Measurements from ENCODE around the gene ARMH4. TPM values are rescaled to one million over a fixed set of nuclear protein-coding genes. Genes with fewer than 3 reads are reported as not detected.
"Not testable (repeated sequence)": the region's sequence is repeated elsewhere in the genome, so short reads cannot be mapped to it uniquely, and the experiment has no call there.

The ARMH4 gene
- total RNA-seq, 2 donors from 2014 or later = 2.4 to 45.1 TPM

DNA sequence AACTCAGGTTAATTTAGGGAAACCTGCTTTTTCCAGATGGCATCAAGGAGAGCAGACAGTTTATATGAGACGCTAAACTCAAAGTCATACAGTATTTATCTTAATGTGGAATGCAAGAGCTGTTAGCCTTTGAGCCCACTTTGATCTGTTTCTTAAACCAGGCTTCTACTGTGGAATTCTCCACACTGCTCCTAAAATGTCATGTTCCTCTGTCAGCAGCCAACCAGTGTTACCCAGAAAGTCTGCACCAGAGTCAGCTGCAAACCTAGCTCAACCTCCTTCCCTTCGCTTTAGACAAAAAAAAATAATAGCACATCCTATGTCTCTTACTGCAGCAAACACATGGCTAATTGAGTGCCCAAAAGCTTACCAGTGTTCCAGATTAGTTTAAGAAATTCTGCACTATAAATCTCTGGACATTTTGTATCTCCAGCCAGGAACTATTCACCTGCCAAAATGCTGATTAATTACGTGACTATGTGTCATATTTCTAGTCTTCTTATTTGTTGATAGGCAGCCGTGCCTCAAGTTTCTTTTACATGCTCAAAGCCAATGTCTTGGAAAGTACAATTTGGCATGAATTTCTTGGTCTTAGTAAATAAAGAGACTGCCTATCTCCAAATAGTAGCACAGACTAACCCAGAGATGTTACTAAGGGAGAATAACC, 21.8 kb downstream of the ARMH4 start:
- Histone ChIP-seq H3K36me3 (no peaks in the 10 kb centered on the region), H3K9me3 (no peaks in the 10 kb centered on the region), H3K27me3 (replicated peaks; ENCODE audit: insufficient read depth) (no peaks in the 10 kb centered on the region), H3K27ac (no peak overlapping the region), H3K4me3 (no peak overlapping the region), H3K4me1 (replicated peaks) (no peaks in the 10 kb centered on the region)
- intact Hi-C loops (cut with DNase I) = no loop called here
- WGBS = 68% methylated on average over 4 of the region's 4 CpGs
- no peak for DNase-seq (ENCODE audit: low spot score)
- TF ChIP-seq, protein P1, sequence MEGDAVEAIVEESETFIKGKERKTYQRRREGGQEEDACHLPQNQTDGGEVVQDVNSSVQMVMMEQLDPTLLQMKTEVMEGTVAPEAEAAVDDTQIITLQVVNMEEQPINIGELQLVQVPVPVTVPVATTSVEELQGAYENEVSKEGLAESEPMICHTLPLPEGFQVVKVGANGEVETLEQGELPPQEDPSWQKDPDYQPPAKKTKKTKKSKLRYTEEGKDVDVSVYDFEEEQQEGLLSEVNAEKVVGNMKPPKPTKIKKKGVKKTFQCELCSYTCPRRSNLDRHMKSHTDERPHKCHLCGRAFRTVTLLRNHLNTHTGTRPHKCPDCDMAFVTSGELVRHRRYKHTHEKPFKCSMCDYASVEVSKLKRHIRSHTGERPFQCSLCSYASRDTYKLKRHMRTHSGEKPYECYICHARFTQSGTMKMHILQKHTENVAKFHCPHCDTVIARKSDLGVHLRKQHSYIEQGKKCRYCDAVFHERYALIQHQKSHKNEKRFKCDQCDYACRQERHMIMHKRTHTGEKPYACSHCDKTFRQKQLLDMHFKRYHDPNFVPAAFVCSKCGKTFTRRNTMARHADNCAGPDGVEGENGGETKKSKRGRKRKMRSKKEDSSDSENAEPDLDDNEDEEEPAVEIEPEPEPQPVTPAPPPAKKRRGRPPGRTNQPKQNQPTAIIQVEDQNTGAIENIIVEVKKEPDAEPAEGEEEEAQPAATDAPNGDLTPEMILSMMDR (IDR thresholded peaks at IDR 0.05) = no peak
- no peak for TF ChIP-seq POLR2A (IDR thresholded peaks at IDR 0.05)
- no peak for TF ChIP-seq POLR2AphosphoS5 (IDR thresholded peaks at IDR 0.05)

DNA sequence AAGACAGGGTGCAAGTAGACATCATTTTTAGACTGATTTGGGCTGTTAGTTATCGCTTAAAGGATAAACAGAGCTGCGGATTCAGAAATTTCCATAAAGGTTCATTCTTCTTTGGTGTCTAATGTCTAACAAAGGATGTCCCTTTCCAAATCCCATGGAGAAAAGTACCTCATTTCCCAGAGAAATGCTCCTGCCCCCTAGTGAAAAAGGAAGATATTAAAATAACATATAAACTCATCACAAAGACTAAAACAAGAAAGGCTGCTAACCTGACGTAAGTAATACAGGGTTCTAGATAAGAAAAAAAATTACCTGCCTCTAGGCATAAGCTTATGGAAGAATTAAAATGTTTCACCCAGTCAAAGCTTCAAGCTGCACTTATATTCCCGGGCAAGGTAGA, 22.8 kb downstream of the ARMH4 start:
- intact Hi-C loops (cut with DNase I) = no loop called here

DNA sequence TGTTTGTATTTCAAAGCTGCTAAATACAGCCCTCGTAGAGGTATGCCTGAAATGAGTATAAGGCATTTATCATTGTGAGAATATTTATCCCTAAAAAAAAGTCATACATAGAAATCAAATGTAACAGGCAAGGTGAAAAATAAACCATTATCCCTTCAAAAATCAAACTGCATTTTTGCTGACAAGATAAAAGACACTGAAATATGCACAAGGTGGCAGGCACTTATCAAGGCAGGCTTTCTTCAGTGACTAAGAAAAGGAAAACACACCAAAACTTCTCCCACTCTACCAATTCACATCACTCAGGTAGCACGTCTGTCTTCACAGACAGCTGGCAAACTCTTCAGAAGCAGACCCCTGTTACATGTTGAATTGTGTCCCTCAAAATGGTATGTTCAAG, 23.6 kb downstream of the ARMH4 start:
- no peak overlapping the region for H3K27ac ChIP-seq
- H3K4me3 ChIP-seq = no peak overlapping the region
- H3K27me3 ChIP-seq (replicated peaks; ENCODE audit: insufficient read depth) = no peaks in the 10 kb centered on the region
- intact Hi-C loops (cut with DNase I) = no loop called here
- H3K9me3 ChIP-seq = no peaks in the 10 kb centered on the region
- no peak for TF ChIP-seq POLR2A (IDR thresholded peaks at IDR 0.05)
- TF ChIP-seq, protein P1 (IDR thresholded peaks at IDR 0.05) = no peak
- no peak for TF ChIP-seq POLR2AphosphoS5 (IDR thresholded peaks at IDR 0.05)
- WGBS = 95% methylated on average over 2 of the region's 2 CpGs
- H3K4me1 ChIP-seq (replicated peaks) = no peaks in the 10 kb centered on the region
- no peaks in the 10 kb centered on the region for H3K36me3 ChIP-seq
- DNase-seq (ENCODE audit: low spot score) = no peak

More for the DNA sequence above, 22.8 kb downstream of the ARMH4 start:
- no peaks in the 10 kb centered on the region for H3K4me1 ChIP-seq (replicated peaks)
- no peak for DNase-seq (ENCODE audit: low spot score)
- whole genome bisulfite sequencing = 94% methylated on average over 4 of the region's 4 CpGs
- no peaks in the 10 kb centered on the region for H3K36me3 ChIP-seq
- TF ChIP-seq, protein P1 (IDR thresholded peaks at IDR 0.05) = no peak
- TF ChIP-seq POLR2A (IDR thresholded peaks at IDR 0.05) (no peak), POLR2AphosphoS5 (IDR thresholded peaks at IDR 0.05) (no peak)
- no peaks in the 10 kb centered on the region for H3K27me3 ChIP-seq (replicated peaks; ENCODE audit: insufficient read depth)
- H3K4me3 ChIP-seq = no peak overlapping the region
- no peaks in the 10 kb centered on the region for H3K9me3 ChIP-seq
- H3K27ac ChIP-seq = no peak overlapping the region

DNA sequence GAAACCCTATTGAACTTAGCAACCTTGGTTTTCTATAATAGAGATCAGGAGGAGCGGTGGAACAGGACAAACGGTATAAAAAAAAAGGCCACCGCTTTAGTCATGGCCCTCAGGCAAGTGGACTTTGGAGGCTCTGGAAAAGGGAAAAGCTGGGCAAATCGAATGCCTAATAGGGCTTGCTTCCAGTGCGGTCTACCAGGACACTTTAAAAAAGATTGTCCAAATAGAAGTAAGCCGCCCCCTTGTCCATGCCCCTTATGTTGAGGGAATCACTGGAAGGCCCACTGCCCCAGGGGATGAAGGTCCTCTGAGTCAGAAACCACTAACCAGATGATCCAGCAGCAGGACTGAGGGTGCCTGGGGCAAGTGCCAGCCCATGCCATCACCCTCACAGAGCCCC, 29.5 kb downstream of the ARMH4 start:
- not testable (repeated sequence) for H3K27ac ChIP-seq; DNase-seq (ENCODE audit: low spot score)

DNA sequence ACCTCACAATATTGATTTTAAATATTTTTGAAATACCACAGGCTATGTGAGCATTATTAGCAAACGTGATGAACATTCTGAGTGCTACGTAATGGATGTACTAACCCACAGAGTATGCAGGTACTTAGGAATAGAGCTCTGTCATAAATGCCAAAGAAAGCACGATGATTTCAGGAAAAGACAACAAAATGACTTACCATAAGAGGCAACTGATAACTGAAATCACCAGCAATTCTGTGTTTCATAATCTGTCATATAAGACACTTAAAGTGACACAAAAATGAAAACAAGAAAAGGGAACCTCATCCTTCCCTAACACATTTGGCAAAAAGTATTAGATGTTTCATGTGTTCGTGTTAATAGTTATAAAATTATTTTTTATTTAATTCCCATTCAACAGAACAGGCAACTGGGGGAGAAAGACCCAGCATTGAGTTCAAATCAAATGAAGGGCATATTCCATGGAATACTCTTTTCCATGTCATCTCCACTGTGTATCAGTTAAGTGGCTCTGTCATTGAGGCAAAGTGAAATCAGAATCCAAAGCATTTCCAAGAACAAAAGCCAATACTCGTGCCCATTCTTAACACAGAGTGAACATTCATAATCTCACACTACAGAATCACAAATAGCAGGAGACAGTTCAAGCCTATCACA, 30.4 kb downstream of the ARMH4 start:
- 73% methylated on average over 5 of the region's 5 CpGs for WGBS

More for the DNA sequence above, 29.5 kb downstream of the ARMH4 start:
- H3K4me1 ChIP-seq (replicated peaks); H3K27me3 ChIP-seq (replicated peaks; ENCODE audit: insufficient read depth); intact Hi-C loops (cut with DNase I); H3K4me3 ChIP-seq; H3K36me3 ChIP-seq; H3K9me3 ChIP-seq: not testable (repeated sequence)
- WGBS = 98% methylated on average over 6 of the region's 6 CpGs

More for the DNA sequence above, 30.4 kb downstream of the ARMH4 start:
- DNase-seq (ENCODE audit: low spot score) = no peak
- Histone ChIP-seq H3K4me1 (replicated peaks) (no peaks in the 10 kb centered on the region), H3K4me3 (no peak overlapping the region), H3K27ac (no peak overlapping the region), H3K36me3 (no peaks in the 10 kb centered on the region), H3K27me3 (replicated peaks; ENCODE audit: insufficient read depth) (no peaks in the 10 kb centered on the region), H3K9me3 (no peaks in the 10 kb centered on the region)
- intact Hi-C loops (cut with DNase I) = no loop called here
- TF ChIP-seq, protein P1 (IDR thresholded peaks at IDR 0.05) = no peak
- no peak for TF ChIP-seq POLR2AphosphoS5 (IDR thresholded peaks at IDR 0.05)
- no peak for TF ChIP-seq POLR2A (IDR thresholded peaks at IDR 0.05)

All from prostate gland (tissue), 2 donors.